Neural cell (in vitro differentiated cells): ENCODE results near the gene TPRG1L. TPM values are rescaled to one million over a fixed set of nuclear protein-coding genes. Genes with fewer than 3 reads are reported as not detected.

Experiments
- H2AFZ ChIP-seq: fragments of 200-600, 300-800 bp; sonication (generic), shearing (Covaris generic); 2 replicates; pipeline ENCODE4 v1.6.0; 2014; ENCODE audit warnings: low read depth, mild to moderate bottlenecking, antibody characterized with exemption, low read length, moderate library complexity
- H3F3A ChIP-seq: fragments of 200-600 bp; shearing (Covaris generic); 2 replicates; pipeline ENCODE4 v1.6.1; 2016; ENCODE audit warnings: mild to moderate bottlenecking, moderate library complexity, mixed read lengths, antibody characterized with exemption, low read length; ENCODE audit not compliant: insufficient read depth, poor library complexity, severe bottlenecking
- H3K27ac ChIP-seq: fragments of 200-600, 300-800 bp; sonication (generic), shearing (Covaris generic); 2 replicates; pipeline ENCODE4 v1.5.1; 2014; ENCODE audit warnings: mild to moderate bottlenecking, low read length, moderate library complexity
- H3K27me3 ChIP-seq: fragments of 300-800, 200-600 bp; sonication (generic), shearing (Covaris generic); 2 replicates; pipeline ENCODE4 v1.6.0; 2014; ENCODE audit warnings: mild to moderate bottlenecking, low read depth, low read length, moderate library complexity; ENCODE audit not compliant: insufficient read depth
- H3K36me3 ChIP-seq: fragments of 300-800, 200-600 bp; sonication (generic), shearing (Covaris generic); 2 replicates; pipeline ENCODE4 v1.5.1; 2014; ENCODE audit warnings: mild to moderate bottlenecking, antibody characterized with exemption, low read length, moderate library complexity; ENCODE audit not compliant: insufficient read depth
- H3K4me2 ChIP-seq: fragments of 300-800, 200-600 bp; sonication (generic), shearing (Covaris generic); 2 replicates; pipeline ENCODE4 v1.6.0; 2014; ENCODE audit warnings: mild to moderate bottlenecking, low read length
- H3K4me3 ChIP-seq: fragments of 300-800, 200-600 bp; sonication (generic), shearing (Covaris generic); 2 replicates; pipeline ENCODE4 v1.5.1; 2014; ENCODE audit warnings: mild to moderate bottlenecking, low read length, moderate library complexity
- H3K79me2 ChIP-seq: fragments of 200-600 bp; shearing (Covaris generic); replicated peaks from 2 replicates; pipeline ENCODE4 v1.6.0; 2014; ENCODE audit warnings: mild to moderate bottlenecking, low read length, moderate library complexity; ENCODE audit not compliant: insufficient read depth
- H3K9ac ChIP-seq: fragments of 300-800, 200-600 bp; sonication (generic), shearing (Covaris generic); 2 replicates; pipeline ENCODE4 v1.6.1; 2016; ENCODE audit warnings: mild to moderate bottlenecking, low read length, mixed read lengths
- H3K9me2 ChIP-seq: fragments of 200-600 bp; shearing (Covaris generic); 2 replicates; pipeline ENCODE4 v1.6.1; 2016; ENCODE audit warnings: mild to moderate bottlenecking, low read length, mixed read lengths; ENCODE audit not compliant: insufficient read depth
- H3K9me3 ChIP-seq: fragments of 200-600, 300-800 bp; sonication (generic), shearing (Covaris generic); 2 replicates; pipeline ENCODE4 v1.6.1; 2016; ENCODE audit warnings: mild to moderate bottlenecking, mixed run types, low read length, moderate library complexity, mixed read lengths
- H4K20me1 ChIP-seq: fragments of 200-600 bp; shearing (Covaris generic); 2 replicates; pipeline ENCODE4 v1.6.1; 2016; ENCODE audit warnings: mild to moderate bottlenecking, mixed run types; ENCODE audit not compliant: insufficient read depth
- EP300 ChIP-seq: fragments of 450-650 bp; conservative IDR thresholded peaks from 2 replicates; pipeline ENCODE4 v1.6.1; 2014; ENCODE audit warnings: antibody characterized with exemption, mild to moderate bottlenecking, moderate library complexity; ENCODE audit not compliant: poor library complexity, severe bottlenecking
- EZH2 ChIP-seq: fragments of 200-600, 300-800 bp; shearing (Covaris generic), sonication (generic); IDR thresholded peaks from 2 replicates; pipeline ENCODE4 v1.6.1; 2014; ENCODE audit warnings: antibody characterized with exemption, low read length, borderline replicate concordance, mild to moderate bottlenecking; ENCODE audit not compliant: insufficient read depth, poor library complexity, severe bottlenecking
- MXI1 ChIP-seq: fragments of 450-650 bp; conservative IDR thresholded peaks from 2 replicates; pipeline ENCODE4 v1.6.1; 2014; ENCODE audit warnings: antibody characterized with exemption, mild to moderate bottlenecking; ENCODE audit not compliant: poor library complexity, severe bottlenecking
- POLR2AphosphoS5 ChIP-seq: IDR thresholded peaks from 2 replicates; pipeline ENCODE4 v1.6.1; 2012
- RAD21 ChIP-seq: fragments of 450-650 bp; conservative IDR thresholded peaks from 2 replicates; pipeline ENCODE4 v1.6.1; 2014; ENCODE audit warnings: antibody characterized with exemption, mild to moderate bottlenecking, moderate library complexity
- SMC3 ChIP-seq: fragments of 450-650 bp; conservative IDR thresholded peaks from 2 replicates; pipeline ENCODE4 v1.6.1; 2014; ENCODE audit warnings: antibody characterized with exemption, mild to moderate bottlenecking, moderate library complexity; ENCODE audit not compliant: poor library complexity
- TAF1 ChIP-seq: IDR thresholded peaks from 2 replicates; pipeline ENCODE4 v1.6.1; 2012; ENCODE audit warnings: low read depth
- polyA plus RNA-seq: library from polyadenylated mRNA; depleted of rRNA; stranded (reverse); fragments of >200 nt; gene quantifications from 2 replicates; pipeline ENCODE4 v1.2.3, GENCODE V29; 2014
- TF ChIP-seq, protein P1 (sequence below): IDR thresholded peaks from 2 replicates; pipeline ENCODE4 v1.6.1; 2012; ENCODE audit warnings: borderline replicate concordance
- TF ChIP-seq, protein P2 (sequence below): fragments of 450-650 bp; IDR thresholded peaks from 2 replicates; pipeline ENCODE4 v1.5.1; 2014; ENCODE audit warnings: antibody characterized with exemption, mild to moderate bottlenecking, moderate library complexity; ENCODE audit not compliant: poor library complexity, severe bottlenecking

Gene TPRG1L
- polyA plus RNA-seq, 1 donor from 2014 or later, result 22.4 TPM

DNA sequence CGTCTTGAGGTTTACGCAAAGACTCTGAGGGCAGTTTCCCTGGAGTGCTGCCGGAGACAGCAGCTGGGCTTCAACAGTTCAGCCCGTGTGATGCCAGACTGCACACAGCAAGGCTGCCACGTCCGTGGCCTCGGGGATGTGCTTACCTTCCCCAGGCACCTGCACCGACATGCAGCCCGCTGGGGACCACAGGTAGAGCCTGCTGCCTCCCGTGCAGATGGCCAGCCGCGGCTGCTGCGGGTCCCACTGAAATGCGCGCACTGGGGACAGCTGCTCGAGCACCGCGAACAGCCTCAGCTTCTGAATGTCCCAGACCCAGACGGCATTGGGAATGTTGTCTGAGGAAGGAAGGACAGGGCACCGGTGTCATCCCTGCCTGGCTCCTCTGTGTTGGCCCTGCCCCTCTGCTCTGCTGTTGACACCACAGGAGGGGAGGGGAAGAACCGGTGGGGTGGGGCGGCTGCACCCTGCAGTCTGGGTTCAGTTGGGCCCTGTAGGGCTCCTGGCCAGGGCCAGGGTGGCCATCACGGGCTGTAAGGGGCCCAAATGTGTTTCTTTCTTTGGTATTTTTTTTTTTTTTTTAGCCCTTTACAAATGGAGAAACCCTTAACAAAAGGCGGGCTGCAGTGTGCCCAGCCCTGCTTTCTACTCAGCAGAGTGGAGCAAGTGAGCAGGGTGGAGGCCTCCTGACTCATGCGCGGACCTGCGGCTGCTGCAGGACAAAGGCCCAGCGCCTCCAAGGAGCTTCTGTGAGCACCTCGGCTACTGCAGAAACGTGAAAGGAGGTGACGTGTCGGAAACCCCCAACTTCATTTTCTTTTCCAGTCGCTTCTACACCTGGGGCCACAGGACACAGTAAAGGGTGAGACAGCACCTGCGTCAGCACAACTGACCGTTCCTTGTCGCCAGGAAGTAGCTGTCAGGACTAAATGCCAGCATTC lies 6.8 kb downstream of the TPRG1L start:
- Histone ChIP-seq H3K9me3 (no peaks in the 10 kb centered on the region), H3K9me2 (no peaks in the 10 kb centered on the region), H4K20me1 (no peaks in the 10 kb centered on the region), H3K9ac (no peak overlapping the region), H3K27ac (no peak overlapping the region), H3K79me2 (no peaks in the 10 kb centered on the region), H3K36me3 (no peaks in the 10 kb centered on the region), H2AFZ (no peak overlapping the region), H3F3A (no peaks in the 10 kb centered on the region), H3K4me2 (no peak overlapping the region), H3K4me3 (no peak overlapping the region), H3K27me3 (no peaks in the 10 kb centered on the region)
- TF ChIP-seq MXI1 (no peak), SMC3 (no peak), TAF1 (no peak), POLR2AphosphoS5 (no peak), RAD21 (no peak), EZH2 (no peak), EP300 (no peak)
- TF ChIP-seq, protein P1, sequence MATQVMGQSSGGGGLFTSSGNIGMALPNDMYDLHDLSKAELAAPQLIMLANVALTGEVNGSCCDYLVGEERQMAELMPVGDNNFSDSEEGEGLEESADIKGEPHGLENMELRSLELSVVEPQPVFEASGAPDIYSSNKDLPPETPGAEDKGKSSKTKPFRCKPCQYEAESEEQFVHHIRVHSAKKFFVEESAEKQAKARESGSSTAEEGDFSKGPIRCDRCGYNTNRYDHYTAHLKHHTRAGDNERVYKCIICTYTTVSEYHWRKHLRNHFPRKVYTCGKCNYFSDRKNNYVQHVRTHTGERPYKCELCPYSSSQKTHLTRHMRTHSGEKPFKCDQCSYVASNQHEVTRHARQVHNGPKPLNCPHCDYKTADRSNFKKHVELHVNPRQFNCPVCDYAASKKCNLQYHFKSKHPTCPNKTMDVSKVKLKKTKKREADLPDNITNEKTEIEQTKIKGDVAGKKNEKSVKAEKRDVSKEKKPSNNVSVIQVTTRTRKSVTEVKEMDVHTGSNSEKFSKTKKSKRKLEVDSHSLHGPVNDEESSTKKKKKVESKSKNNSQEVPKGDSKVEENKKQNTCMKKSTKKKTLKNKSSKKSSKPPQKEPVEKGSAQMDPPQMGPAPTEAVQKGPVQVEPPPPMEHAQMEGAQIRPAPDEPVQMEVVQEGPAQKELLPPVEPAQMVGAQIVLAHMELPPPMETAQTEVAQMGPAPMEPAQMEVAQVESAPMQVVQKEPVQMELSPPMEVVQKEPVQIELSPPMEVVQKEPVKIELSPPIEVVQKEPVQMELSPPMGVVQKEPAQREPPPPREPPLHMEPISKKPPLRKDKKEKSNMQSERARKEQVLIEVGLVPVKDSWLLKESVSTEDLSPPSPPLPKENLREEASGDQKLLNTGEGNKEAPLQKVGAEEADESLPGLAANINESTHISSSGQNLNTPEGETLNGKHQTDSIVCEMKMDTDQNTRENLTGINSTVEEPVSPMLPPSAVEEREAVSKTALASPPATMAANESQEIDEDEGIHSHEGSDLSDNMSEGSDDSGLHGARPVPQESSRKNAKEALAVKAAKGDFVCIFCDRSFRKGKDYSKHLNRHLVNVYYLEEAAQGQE, result no peak
- TF ChIP-seq, protein P2, sequence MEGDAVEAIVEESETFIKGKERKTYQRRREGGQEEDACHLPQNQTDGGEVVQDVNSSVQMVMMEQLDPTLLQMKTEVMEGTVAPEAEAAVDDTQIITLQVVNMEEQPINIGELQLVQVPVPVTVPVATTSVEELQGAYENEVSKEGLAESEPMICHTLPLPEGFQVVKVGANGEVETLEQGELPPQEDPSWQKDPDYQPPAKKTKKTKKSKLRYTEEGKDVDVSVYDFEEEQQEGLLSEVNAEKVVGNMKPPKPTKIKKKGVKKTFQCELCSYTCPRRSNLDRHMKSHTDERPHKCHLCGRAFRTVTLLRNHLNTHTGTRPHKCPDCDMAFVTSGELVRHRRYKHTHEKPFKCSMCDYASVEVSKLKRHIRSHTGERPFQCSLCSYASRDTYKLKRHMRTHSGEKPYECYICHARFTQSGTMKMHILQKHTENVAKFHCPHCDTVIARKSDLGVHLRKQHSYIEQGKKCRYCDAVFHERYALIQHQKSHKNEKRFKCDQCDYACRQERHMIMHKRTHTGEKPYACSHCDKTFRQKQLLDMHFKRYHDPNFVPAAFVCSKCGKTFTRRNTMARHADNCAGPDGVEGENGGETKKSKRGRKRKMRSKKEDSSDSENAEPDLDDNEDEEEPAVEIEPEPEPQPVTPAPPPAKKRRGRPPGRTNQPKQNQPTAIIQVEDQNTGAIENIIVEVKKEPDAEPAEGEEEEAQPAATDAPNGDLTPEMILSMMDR, result no peak

GRCh38 chr1:3632298-3632697 lies 7.5 kb downstream of the TPRG1L start:
- Histone ChIP-seq H3K27ac (no peak overlapping the region), H4K20me1 (no peaks in the 10 kb centered on the region), H2AFZ (no peak overlapping the region), H3F3A (no peaks in the 10 kb centered on the region), H3K36me3 (no peaks in the 10 kb centered on the region), H3K4me2 (no peak overlapping the region), H3K9ac (no peak overlapping the region), H3K27me3 (no peaks in the 10 kb centered on the region), H3K4me3 (no peak overlapping the region), H3K9me2 (no peaks in the 10 kb centered on the region), H3K79me2 (no peaks in the 10 kb centered on the region), H3K9me3 (no peaks in the 10 kb centered on the region)
- TF ChIP-seq EZH2 (no peak), RAD21 (no peak), POLR2AphosphoS5 (no peak), TAF1 (no peak), SMC3 (no peak), EP300 (no peak), MXI1 (no peak)
- TF ChIP-seq, protein P2, result no peak
- TF ChIP-seq, protein P1, result no peak
